H9 (cell line): ENCODE results near the gene HCRTR2. TPM values are rescaled to one million over a fixed set of nuclear protein-coding genes. Genes with fewer than 3 reads are reported as not detected.
A peak's percentile ranks its signal among the peaks of the same experiment; 100 is the strongest.
"Not testable (repeated sequence)": the region's sequence is repeated elsewhere in the genome, so short reads cannot be mapped to it uniquely, and the experiment has no call there.

ENCODE experiments used
- DNase-seq: peaks from one replicate; pipeline ENCODE4 v3.0.0-alpha.2; 2017
- H2AFZ ChIP-seq: one replicate; pipeline ENCODE4 v1.6.1; 2013; ENCODE audit warnings: mild to moderate bottlenecking, low read length, control low read depth, moderate library complexity
- H2AK5ac ChIP-seq: 2 replicates; pipeline ENCODE4 v1.6.1; 2013; ENCODE audit warnings: low read length, control low read depth, mixed read lengths; ENCODE audit not compliant: insufficient read length
- H2BK120ac ChIP-seq: one replicate; pipeline ENCODE4 v1.6.1; 2013; ENCODE audit warnings: low read depth, mild to moderate bottlenecking, low read length, control low read depth, inconsistent platforms; ENCODE audit not compliant: poor library complexity, severe bottlenecking
- H2BK12ac ChIP-seq: 2 replicates; pipeline ENCODE4 v1.6.1; 2013; ENCODE audit warnings: low read length, control low read depth, mixed read lengths, low read depth; ENCODE audit not compliant: insufficient read length
- H2BK15ac ChIP-seq: 2 replicates; pipeline ENCODE4 v1.6.1; 2013; ENCODE audit warnings: low read depth, low read length, control low read depth
- H2BK20ac ChIP-seq: one replicate; pipeline ENCODE4 v1.6.1; 2013; ENCODE audit warnings: low read depth, mild to moderate bottlenecking, low read length, control low read depth, inconsistent platforms; ENCODE audit not compliant: poor library complexity, severe bottlenecking
- H2BK5ac ChIP-seq: 2 replicates; pipeline ENCODE4 v1.6.1; 2013; ENCODE audit warnings: low read length, control low read depth, mixed read lengths; ENCODE audit not compliant: insufficient read length
- H3K14ac ChIP-seq: 2 replicates; pipeline ENCODE4 v1.6.1; 2013; ENCODE audit warnings: low read length, control low read depth; ENCODE audit not compliant: insufficient read depth
- H3K18ac ChIP-seq: 2 replicates; pipeline ENCODE4 v1.6.1; 2013; ENCODE audit warnings: low read depth, mild to moderate bottlenecking, mixed read lengths, low read length, control low read depth; ENCODE audit not compliant: insufficient read length
- H3K23ac ChIP-seq: 2 replicates; pipeline ENCODE4 v1.6.1; 2013; ENCODE audit warnings: low read length, control low read depth, mixed read lengths, low read depth; ENCODE audit not compliant: insufficient read length
- H3K23me2 ChIP-seq: 2 replicates; pipeline ENCODE4 v1.6.1; 2013; ENCODE audit warnings: low read depth, mild to moderate bottlenecking, mixed read lengths, low read length, control low read depth; ENCODE audit not compliant: insufficient read length, poor library complexity, severe bottlenecking
- H3K27ac ChIP-seq: 2 replicates; pipeline ENCODE4 v1.5.1; 2013; ENCODE audit warnings: low read length, control low read depth, mixed read lengths, low read depth; ENCODE audit not compliant: insufficient read length
- H3K27me3 ChIP-seq: 2 replicates; pipeline ENCODE4 v1.6.1; 2013; ENCODE audit warnings: low read length, control low read depth, inconsistent platforms; ENCODE audit not compliant: insufficient read depth
- H3K4ac ChIP-seq: 2 replicates; pipeline ENCODE4 v1.6.1; 2013; ENCODE audit warnings: low read depth, mild to moderate bottlenecking, control low read depth, inconsistent platforms, low read length, moderate library complexity
- H3K4me1 ChIP-seq: 2 replicates; pipeline ENCODE4 v1.6.1; 2013; ENCODE audit warnings: low read length, control low read depth, inconsistent platforms; ENCODE audit not compliant: insufficient read depth
- H3K4me2 ChIP-seq: 2 replicates; pipeline ENCODE4 v1.6.1; 2013; ENCODE audit warnings: low read length, control low read depth, mixed read lengths; ENCODE audit not compliant: insufficient read length, insufficient read depth
- H3K56ac ChIP-seq: 2 replicates; pipeline ENCODE4 v1.6.1; 2013; ENCODE audit warnings: low read depth, mild to moderate bottlenecking, mixed read lengths, low read length, control low read depth; ENCODE audit not compliant: insufficient read length
- H3K79me1 ChIP-seq: 2 replicates; pipeline ENCODE4 v1.6.1; 2013; ENCODE audit warnings: low read depth, mild to moderate bottlenecking, moderate library complexity, low read length, control low read depth, inconsistent platforms; ENCODE audit not compliant: insufficient read depth, poor library complexity, severe bottlenecking
- H3K79me2 ChIP-seq: 2 replicates; pipeline ENCODE4 v1.6.1; 2013; ENCODE audit warnings: low read length, control low read depth, inconsistent platforms; ENCODE audit not compliant: insufficient read depth
- H3K9ac ChIP-seq: 2 replicates; pipeline ENCODE4 v1.6.1; 2013; ENCODE audit warnings: low read length, control low read depth, mixed read lengths; ENCODE audit not compliant: insufficient read length; ENCODE audit errors: extremely low read depth
- H3K9me3 ChIP-seq: one replicate; pipeline ENCODE4 v1.6.1; 2013; ENCODE audit warnings: low read depth, low read length, inconsistent platforms; ENCODE audit not compliant: control insufficient read depth
- H3T11ph ChIP-seq: one replicate; pipeline ENCODE4 v1.6.1; 2013; ENCODE audit warnings: mild to moderate bottlenecking, low read length, control low read depth, inconsistent platforms
- H4K20me1 ChIP-seq: one replicate; pipeline ENCODE4 v1.6.1; 2013; ENCODE audit not compliant: control insufficient read depth, insufficient read length, insufficient read depth
- H4K5ac ChIP-seq: 2 replicates; pipeline ENCODE4 v1.6.1; 2013; ENCODE audit warnings: low read depth, mild to moderate bottlenecking, mixed read lengths, low read length, control low read depth; ENCODE audit not compliant: insufficient read length
- H4K8ac ChIP-seq: replicated peaks from 2 replicates; pipeline ENCODE4 v1.6.1; 2013; ENCODE audit warnings: low read length, control low read depth, mixed read lengths, low read depth; ENCODE audit not compliant: insufficient read length
- H4K91ac ChIP-seq: 2 replicates; pipeline ENCODE4 v1.6.1; 2013; ENCODE audit warnings: low read depth, mild to moderate bottlenecking, moderate library complexity, mixed read lengths, low read length, control low read depth; ENCODE audit not compliant: insufficient read length
- H3K27ac Mint-ChIP-seq, 3 experiments: 2 replicates in 2 of 3; 3 replicates in 1 of 3; pipeline ENCODE4 v1.8.0; 2020 to 2021; ENCODE audit warnings: mixed read lengths in 3 of 3, mild to moderate bottlenecking in 1 of 3, moderate library complexity in 1 of 3
- H3K27me3 Mint-ChIP-seq: 2 replicates; pipeline ENCODE4 v1.8.0; 2021; ENCODE audit warnings: low read depth, mild to moderate bottlenecking, moderate library complexity, mixed read lengths
- H3K36me3 Mint-ChIP-seq, 3 experiments: 2 replicates in 2 of 3; 3 replicates in 1 of 3; pipeline ENCODE4 v1.8.0; 2020 to 2021; ENCODE audit warnings: low read depth in 3 of 3, mixed read lengths in 3 of 3; ENCODE audit not compliant: insufficient read depth in 1 of 3
- H3K4me1 Mint-ChIP-seq, 2 experiments: 2 replicates each; pipeline ENCODE4 v1.8.0; 2020; ENCODE audit warnings: mixed read lengths in 2 of 2
- H3K4me3 Mint-ChIP-seq, 2 experiments: 2 replicates in 1 of 2; 3 replicates in 1 of 2; pipeline ENCODE4 v1.8.0; 2020 to 2021; ENCODE audit warnings: mild to moderate bottlenecking in 2 of 2, mixed read lengths in 2 of 2, moderate library complexity in 1 of 2
- H3K9me3 Mint-ChIP-seq, 2 experiments: 2 replicates in 1 of 2; 3 replicates in 1 of 2; pipeline ENCODE4 v1.8.0; 2020; ENCODE audit warnings: mild to moderate bottlenecking in 2 of 2, mixed read lengths in 2 of 2, moderate library complexity in 1 of 2
- WGBS: extraction: QIAGEN DNeasy Blood & Tissue Kit; methylation state at CpG from one replicate; pipeline ENCODE4 v1.1.7; 2013; ENCODE audit warnings: missing lambda C conversion rate, low lambda C conversion rate, mixed read lengths; ENCODE audit not compliant: insufficient read length; ENCODE audit errors: extremely low coverage; 5-methylcytosine and 5-hydroxymethylcytosine counted together
- total RNA-seq: library from RNA; stranded (reverse); gene quantifications from 2 replicates; pipeline ENCODE4 v1.2.1, GENCODE V29; 2021
- TF ChIP-seq, protein P1 (sequence below): fragments of 200-600 bp; sonication (generic); conservative IDR thresholded peaks from 3 replicates; pipeline ENCODE4 v1.8.0; 2021; ENCODE audit warnings: antibody characterized with exemption, mild to moderate bottlenecking

Gene HCRTR2
- total RNA-seq, 1 experiment from 2014 or later, result not detected

DNA sequence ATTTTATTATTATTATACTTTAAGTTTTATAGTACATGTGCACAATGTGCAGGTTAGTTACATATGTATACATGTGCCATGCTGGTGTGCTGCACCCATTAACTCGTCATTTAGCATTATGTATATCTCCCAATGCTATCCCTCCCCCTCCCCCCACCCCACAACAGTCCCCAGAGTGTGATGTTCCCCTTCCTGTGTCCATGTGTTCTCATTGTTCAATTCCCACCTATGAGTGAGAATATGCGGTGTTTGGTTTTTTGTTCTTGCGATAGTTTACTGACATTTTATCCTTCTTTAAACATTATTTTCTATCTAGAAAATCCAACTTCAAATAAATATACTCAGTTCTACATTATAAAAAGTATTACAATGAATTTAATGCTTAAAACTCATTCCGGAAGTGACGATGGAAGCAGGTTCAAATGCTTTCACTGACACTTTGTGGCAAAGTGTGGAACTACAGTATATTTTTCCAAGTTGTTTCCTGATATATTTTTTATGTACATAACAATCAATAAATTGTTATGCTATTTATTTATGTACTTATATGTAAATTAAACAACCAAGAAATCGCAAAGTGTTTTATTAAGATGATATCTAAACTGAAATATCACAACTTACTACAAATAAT, 66.8 kb downstream of the HCRTR2 start:
- not testable (repeated sequence) for H2BK20ac ChIP-seq, H3K79me1 ChIP-seq, H3K9me3 Mint-ChIP-seq, DNase-seq, H3K4me1 Mint-ChIP-seq, H3T11ph ChIP-seq, H3K27ac ChIP-seq, H4K20me1 ChIP-seq, H3K4me3 Mint-ChIP-seq, H2BK12ac ChIP-seq, H3K27me3 ChIP-seq, H3K9ac ChIP-seq, H3K23ac ChIP-seq, H3K56ac ChIP-seq, H2BK5ac ChIP-seq, H2BK15ac ChIP-seq, H4K5ac ChIP-seq, H3K27ac Mint-ChIP-seq, H2AFZ ChIP-seq, H4K8ac ChIP-seq, H3K18ac ChIP-seq, H3K4me2 ChIP-seq, H2BK120ac ChIP-seq, H3K4ac ChIP-seq, H3K79me2 ChIP-seq, H3K9me3 ChIP-seq, H3K14ac ChIP-seq, H3K4me1 ChIP-seq, H3K36me3 Mint-ChIP-seq, H3K23me2 ChIP-seq, H3K27me3 Mint-ChIP-seq, H2AK5ac ChIP-seq, H4K91ac ChIP-seq
- no CpG with 5 or more reads among the region's 6 CpGs for WGBS
- TF ChIP-seq, protein P1, sequence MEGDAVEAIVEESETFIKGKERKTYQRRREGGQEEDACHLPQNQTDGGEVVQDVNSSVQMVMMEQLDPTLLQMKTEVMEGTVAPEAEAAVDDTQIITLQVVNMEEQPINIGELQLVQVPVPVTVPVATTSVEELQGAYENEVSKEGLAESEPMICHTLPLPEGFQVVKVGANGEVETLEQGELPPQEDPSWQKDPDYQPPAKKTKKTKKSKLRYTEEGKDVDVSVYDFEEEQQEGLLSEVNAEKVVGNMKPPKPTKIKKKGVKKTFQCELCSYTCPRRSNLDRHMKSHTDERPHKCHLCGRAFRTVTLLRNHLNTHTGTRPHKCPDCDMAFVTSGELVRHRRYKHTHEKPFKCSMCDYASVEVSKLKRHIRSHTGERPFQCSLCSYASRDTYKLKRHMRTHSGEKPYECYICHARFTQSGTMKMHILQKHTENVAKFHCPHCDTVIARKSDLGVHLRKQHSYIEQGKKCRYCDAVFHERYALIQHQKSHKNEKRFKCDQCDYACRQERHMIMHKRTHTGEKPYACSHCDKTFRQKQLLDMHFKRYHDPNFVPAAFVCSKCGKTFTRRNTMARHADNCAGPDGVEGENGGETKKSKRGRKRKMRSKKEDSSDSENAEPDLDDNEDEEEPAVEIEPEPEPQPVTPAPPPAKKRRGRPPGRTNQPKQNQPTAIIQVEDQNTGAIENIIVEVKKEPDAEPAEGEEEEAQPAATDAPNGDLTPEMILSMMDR, result peak; percentile 72
